MM.1S (cell line): ENCODE measurements around the gene ACOT9.
"Not testable (repeated sequence)": the region's sequence is repeated elsewhere in the genome, so short reads cannot be mapped to it uniquely, and the experiment has no call there.

Experiments used
- DNase-seq: peaks from one replicate; pipeline ENCODE4 v3.0.0-alpha.2; 2015
- H2AFZ ChIP-seq: fragments of 300-600 bp; sonication (generic); 2 replicates; pipeline ENCODE4 v1.6.0; 2016; ENCODE audit warnings: antibody characterized with exemption, low read length
- H3F3A ChIP-seq: fragments of 300-600 bp; sonication (generic); 2 replicates; pipeline ENCODE4 v1.6.1; 2016; ENCODE audit warnings: mild to moderate bottlenecking, antibody characterized with exemption, low read length, moderate library complexity, mixed read lengths; ENCODE audit not compliant: insufficient read depth
- H3K27ac ChIP-seq: fragments of 300-600 bp; sonication (generic); 2 replicates; pipeline ENCODE4 v1.5.1; 2016; ENCODE audit warnings: mild to moderate bottlenecking, low read length
- H3K27me3 ChIP-seq: fragments of 300-600 bp; sonication (generic); replicated peaks from 2 replicates; pipeline ENCODE4 v1.6.0; 2016; ENCODE audit warnings: low read length; ENCODE audit not compliant: insufficient read depth
- H3K36me3 ChIP-seq: fragments of 300-600 bp; sonication (generic); replicated peaks from 2 replicates; pipeline ENCODE4 v1.6.1; 2016; ENCODE audit warnings: mild to moderate bottlenecking, low read length, mixed read lengths; ENCODE audit not compliant: insufficient read depth
- H3K4me1 ChIP-seq: fragments of 300-600 bp; sonication (generic); 2 replicates; pipeline ENCODE4 v1.6.1; 2016; ENCODE audit warnings: low read length, mixed read lengths
- H3K4me2 ChIP-seq: fragments of 300-600 bp; sonication (generic); 2 replicates; pipeline ENCODE4 v1.6.0; 2016; ENCODE audit warnings: low read depth, low read length
- H3K4me3 ChIP-seq: fragments of 300-600 bp; sonication (generic); 2 replicates; pipeline ENCODE4 v1.5.1; 2016; ENCODE audit warnings: low read length, mixed read lengths
- H3K79me2 ChIP-seq: fragments of 300-600 bp; sonication (generic); 2 replicates; pipeline ENCODE4 v1.6.1; 2016; ENCODE audit warnings: mixed run types, low read length, mixed read lengths
- H3K9ac ChIP-seq: fragments of 300-600 bp; sonication (generic); 2 replicates; pipeline ENCODE4 v1.6.1; 2016; ENCODE audit warnings: low read length, mixed read lengths
- H3K9me2 ChIP-seq: fragments of 300-600 bp; sonication (generic); replicated peaks from 2 replicates; pipeline ENCODE4 v1.6.1; 2016; ENCODE audit warnings: mild to moderate bottlenecking, low read length, mixed read lengths; ENCODE audit not compliant: insufficient read depth
- H3K9me3 ChIP-seq: fragments of 300-600 bp; sonication (generic); replicated peaks from 2 replicates; pipeline ENCODE4 v1.6.1; 2016; ENCODE audit warnings: mild to moderate bottlenecking, low read length, mixed read lengths; ENCODE audit not compliant: insufficient read depth
- H4K20me1 ChIP-seq: fragments of 300-600 bp; sonication (generic); 2 replicates; pipeline ENCODE4 v1.6.1; 2016; ENCODE audit warnings: mild to moderate bottlenecking, low read length, moderate library complexity, mixed read lengths; ENCODE audit not compliant: insufficient read depth
- EZH2 ChIP-seq: fragments of 300-600 bp; sonication (generic); optimal IDR thresholded peaks from 2 replicates; pipeline ENCODE3; 2017; ENCODE audit warnings: low read depth, mild to moderate bottlenecking, antibody characterized with exemption, low read length, mixed read lengths
- EZH2phosphoT487 ChIP-seq: fragments of 300-600 bp; sonication (generic); IDR thresholded peaks from 2 replicates; pipeline ENCODE4 v1.6.1; 2018; ENCODE audit warnings: antibody characterized with exemption, low read length
- TF ChIP-seq, protein P1 (sequence below): fragments of 300-600 bp; sonication (generic); IDR thresholded peaks from 2 replicates; pipeline ENCODE4 v1.5.1; 2016; ENCODE audit warnings: antibody characterized with exemption, low read length, mixed read lengths

Gene ACOT9

DNA sequence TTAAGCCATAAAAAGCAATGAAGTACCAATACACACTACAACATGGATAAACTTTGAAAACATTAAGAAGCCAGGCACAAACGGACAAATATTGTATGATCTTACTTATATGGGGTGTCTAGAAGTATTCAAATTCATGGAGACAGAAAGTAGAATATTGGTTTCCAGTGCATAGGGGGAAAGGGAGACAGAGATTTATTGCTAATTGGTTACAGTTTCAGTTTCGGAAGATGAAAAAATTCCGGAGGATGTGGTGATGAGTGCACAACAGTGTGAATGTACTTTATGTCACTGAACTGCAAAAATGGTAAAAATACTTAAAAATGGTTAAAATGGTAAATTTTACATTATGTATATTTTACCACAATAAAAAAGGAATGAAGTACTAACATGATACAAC, 80.9 kb downstream of the ACOT9 start:
- no peaks in the 10 kb centered on the region for H3F3A ChIP-seq
- H3K36me3 ChIP-seq = no peaks in the 10 kb centered on the region
- H4K20me1 ChIP-seq = no peaks in the 10 kb centered on the region
- no peak overlapping the region for H3K27ac ChIP-seq
- no peak overlapping the region for H2AFZ ChIP-seq
- no peaks in the 10 kb centered on the region for H3K9me3 ChIP-seq
- H3K9me2 ChIP-seq = no peaks in the 10 kb centered on the region
- H3K4me2 ChIP-seq = no peak overlapping the region
- H3K4me3 ChIP-seq = no peak overlapping the region
- peak; percentile 38 for DNase-seq
- peaks cover 9% of the 10 kb centered on the region for H3K4me1 ChIP-seq
- TF ChIP-seq, protein P1, sequence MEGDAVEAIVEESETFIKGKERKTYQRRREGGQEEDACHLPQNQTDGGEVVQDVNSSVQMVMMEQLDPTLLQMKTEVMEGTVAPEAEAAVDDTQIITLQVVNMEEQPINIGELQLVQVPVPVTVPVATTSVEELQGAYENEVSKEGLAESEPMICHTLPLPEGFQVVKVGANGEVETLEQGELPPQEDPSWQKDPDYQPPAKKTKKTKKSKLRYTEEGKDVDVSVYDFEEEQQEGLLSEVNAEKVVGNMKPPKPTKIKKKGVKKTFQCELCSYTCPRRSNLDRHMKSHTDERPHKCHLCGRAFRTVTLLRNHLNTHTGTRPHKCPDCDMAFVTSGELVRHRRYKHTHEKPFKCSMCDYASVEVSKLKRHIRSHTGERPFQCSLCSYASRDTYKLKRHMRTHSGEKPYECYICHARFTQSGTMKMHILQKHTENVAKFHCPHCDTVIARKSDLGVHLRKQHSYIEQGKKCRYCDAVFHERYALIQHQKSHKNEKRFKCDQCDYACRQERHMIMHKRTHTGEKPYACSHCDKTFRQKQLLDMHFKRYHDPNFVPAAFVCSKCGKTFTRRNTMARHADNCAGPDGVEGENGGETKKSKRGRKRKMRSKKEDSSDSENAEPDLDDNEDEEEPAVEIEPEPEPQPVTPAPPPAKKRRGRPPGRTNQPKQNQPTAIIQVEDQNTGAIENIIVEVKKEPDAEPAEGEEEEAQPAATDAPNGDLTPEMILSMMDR = no peak
- no peaks in the 10 kb centered on the region for H3K79me2 ChIP-seq
- no peak overlapping the region for H3K9ac ChIP-seq
- H3K27me3 ChIP-seq = no peaks in the 10 kb centered on the region

DNA sequence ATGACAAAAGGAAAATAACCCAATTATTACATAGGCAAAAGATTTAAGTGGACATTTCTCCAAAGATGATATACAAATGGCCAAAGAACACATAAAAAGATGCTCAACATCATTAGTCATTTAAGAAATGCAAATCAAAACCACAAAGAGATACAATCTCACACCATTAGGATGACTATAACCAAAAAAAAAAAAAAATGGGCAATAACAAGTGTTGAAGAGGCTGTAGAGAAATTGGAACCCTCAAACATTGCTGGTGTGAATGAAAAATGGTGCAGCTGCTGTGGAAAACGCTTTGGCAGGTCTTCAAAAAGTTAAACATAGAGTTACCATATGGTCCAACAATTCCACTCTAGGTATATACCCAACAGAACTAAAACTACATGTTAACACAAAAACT, 81.4 kb downstream of the ACOT9 start:
- Histone ChIP-seq H3K9me2 (no peaks in the 10 kb centered on the region), H3K36me3 (no peaks in the 10 kb centered on the region), H3K9ac (no peak overlapping the region), H3K4me3 (no peak overlapping the region), H2AFZ (no peak overlapping the region), H3K79me2 (no peaks in the 10 kb centered on the region), H3K27ac (no peak overlapping the region), H3K27me3 (no peaks in the 10 kb centered on the region), H3F3A (no peaks in the 10 kb centered on the region), H3K4me1 (peaks cover 9% of the 10 kb centered on the region), H4K20me1 (no peaks in the 10 kb centered on the region), H3K4me2 (no peak overlapping the region), H3K9me3 (no peaks in the 10 kb centered on the region)
- DNase-seq = no peak
- TF ChIP-seq EZH2phosphoT487 (no peak), EZH2 (no peak)
- TF ChIP-seq, protein P1 = no peak

DNA sequence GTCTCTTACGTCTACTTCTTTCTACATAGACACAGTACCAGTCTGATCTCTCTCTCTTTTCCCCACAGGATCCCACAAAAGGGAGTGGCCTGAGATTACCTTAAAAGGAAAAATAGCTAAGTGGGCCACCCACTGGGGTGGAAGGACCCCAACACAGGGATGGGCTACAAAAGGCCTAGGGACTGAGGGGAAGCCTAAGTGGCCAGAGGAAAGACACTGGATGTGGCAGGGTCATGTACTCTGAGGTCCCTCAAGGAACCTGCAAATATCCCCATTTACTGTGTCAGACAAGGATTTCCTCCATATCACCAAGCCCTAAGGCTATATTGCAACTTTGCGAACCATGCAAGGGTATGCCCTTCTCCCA, 82.3 kb downstream of the ACOT9 start:
- Histone ChIP-seq H3K9me3 (no peaks in the 10 kb centered on the region), H4K20me1 (no peaks in the 10 kb centered on the region), H3K4me3 (no peak overlapping the region), H2AFZ (no peak overlapping the region), H3K9me2 (no peaks in the 10 kb centered on the region), H3K4me1 (peaks cover 9% of the 10 kb centered on the region), H3K27ac (no peak overlapping the region), H3K4me2 (no peak overlapping the region), H3K79me2 (no peaks in the 10 kb centered on the region), H3K27me3 (no peaks in the 10 kb centered on the region), H3F3A (no peaks in the 10 kb centered on the region), H3K36me3 (no peaks in the 10 kb centered on the region), H3K9ac (no peak overlapping the region)
- TF ChIP-seq, protein P1 = no peak
- no peak for TF ChIP-seq EZH2
- TF ChIP-seq EZH2phosphoT487 = no peak
- no peak for DNase-seq

DNA sequence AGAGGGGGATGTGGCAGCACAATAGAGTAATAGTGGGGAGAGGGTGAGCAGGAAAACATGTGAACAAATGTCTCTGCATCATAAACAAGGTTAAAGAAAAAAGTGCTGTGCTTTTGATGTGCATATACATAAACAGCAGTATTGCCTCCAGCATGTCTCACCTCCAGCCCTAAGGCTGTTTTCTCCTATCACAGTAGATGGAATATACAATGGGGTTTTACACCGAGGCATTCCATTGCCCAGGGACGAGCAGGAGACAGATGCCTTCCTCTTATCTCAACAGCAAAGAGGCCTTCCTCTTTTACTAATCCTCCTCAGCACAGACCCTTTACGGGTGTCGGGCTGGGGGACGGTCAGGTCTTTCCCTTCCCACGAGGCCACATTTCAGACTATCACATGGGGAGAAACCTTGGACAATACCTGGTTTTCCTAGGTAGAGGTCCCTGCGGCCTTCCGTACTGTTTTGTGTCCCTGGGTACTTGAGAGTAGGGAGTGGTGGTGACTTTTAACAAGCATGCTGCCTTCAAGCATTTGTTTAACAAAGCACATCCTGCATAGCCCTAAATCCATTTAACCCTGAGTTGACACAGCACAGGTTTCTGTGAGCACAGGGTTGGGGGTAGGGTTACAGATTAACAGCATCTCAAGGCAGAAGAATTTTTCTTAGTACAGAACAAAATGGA, 82.9 kb downstream of the ACOT9 start:
- not testable (repeated sequence) for H3F3A ChIP-seq, H2AFZ ChIP-seq, H3K4me2 ChIP-seq, H3K27me3 ChIP-seq, H3K36me3 ChIP-seq, H3K4me1 ChIP-seq, H3K9me2 ChIP-seq, H3K9ac ChIP-seq, H3K9me3 ChIP-seq, DNase-seq, H4K20me1 ChIP-seq, H3K79me2 ChIP-seq, H3K4me3 ChIP-seq, H3K27ac ChIP-seq
